GM20000 (cell line): ENCODE results near the gene RAB6B.
"Not testable (repeated sequence)": the region's sequence is repeated elsewhere in the genome, so short reads cannot be mapped to it uniquely, and the experiment has no call there.

ENCODE experiments used
- DNase-seq: peaks from one replicate; pipeline ENCODE4 v3.0.0; 2012; ENCODE audit warnings: low spot score
- CTCF ChIP-seq: IDR thresholded peaks from 2 replicates; pipeline ENCODE4 v1.5.1; 2012; ENCODE audit warnings: mild to moderate bottlenecking, control low read depth; ENCODE audit errors: extremely low read depth, missing control alignments

Gene RAB6B

DNA sequence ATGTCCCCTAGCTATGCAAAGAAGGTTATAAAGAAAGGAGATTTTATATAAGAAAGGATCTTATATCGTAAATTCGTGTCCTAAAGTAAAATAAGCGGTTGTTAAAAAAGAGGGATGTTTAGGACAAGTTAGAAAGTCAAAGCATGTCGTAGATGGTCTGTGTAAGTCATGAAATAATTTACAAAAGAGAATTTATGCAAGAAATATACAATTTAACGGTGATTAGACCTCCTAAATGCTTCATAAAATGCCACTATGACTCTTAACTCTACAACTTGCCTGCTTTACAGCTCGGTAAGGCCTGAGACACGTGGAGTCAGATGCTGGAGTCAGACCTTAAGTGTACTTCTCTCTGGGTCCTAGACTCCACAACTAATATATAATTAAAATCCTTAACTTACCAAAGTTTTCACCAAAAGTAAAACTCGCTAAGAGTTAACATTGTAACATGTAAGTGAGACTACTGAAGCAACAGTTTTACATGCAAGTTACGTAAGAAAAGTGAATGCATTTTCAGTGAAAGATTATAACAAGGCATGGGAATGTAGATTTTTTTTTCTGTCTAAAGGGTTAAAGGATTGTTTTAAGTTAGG, 103.4 kb downstream of the RAB6B start:
- no peak for TF ChIP-seq CTCF

DNA sequence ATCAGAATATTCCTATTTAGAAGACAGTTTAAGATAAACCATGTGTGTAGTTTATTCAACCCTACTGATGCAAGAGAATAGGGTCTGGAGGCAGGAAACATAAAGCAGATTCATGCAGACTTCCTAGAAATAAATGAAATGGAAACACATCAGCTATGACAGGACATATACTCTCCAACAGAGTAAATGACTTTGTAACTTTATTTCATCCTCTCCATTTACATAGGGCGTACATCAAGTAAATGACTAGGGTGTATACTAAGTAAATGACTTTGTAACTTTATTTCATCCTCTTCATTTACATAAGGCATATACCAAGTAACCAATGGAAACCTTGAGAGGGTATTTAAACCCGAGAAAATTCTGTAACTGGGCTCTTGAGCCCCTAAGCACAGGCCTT, 107.7 kb downstream of the RAB6B start:
- no peak for TF ChIP-seq CTCF
- DNase-seq, result no peak

More for the DNA sequence above, 103.4 kb downstream of the RAB6B start:
- DNase-seq, result no peak

DNA sequence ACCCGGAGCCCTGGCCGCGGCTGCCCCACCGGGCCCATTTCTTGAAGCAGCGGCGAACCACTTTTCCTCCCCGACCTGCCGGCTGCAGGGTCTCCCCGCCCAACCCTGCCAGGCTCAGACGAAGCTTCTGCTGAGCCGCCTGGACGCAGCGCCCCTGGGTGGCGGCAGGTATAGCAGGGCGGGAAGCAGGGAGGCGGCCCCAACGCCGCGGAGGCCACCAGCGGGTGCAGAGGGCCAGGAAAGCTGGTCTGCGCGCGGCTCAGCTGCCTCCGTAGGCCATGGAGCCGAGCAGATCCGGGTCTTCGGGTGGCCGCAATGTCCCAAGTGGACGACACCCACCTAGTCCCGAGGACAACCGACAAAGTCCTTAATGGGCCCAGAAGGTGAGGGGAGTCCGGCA, 111.9 kb downstream of the RAB6B start:
- DNase-seq, result no peak
- TF ChIP-seq CTCF, result no peak

DNA sequence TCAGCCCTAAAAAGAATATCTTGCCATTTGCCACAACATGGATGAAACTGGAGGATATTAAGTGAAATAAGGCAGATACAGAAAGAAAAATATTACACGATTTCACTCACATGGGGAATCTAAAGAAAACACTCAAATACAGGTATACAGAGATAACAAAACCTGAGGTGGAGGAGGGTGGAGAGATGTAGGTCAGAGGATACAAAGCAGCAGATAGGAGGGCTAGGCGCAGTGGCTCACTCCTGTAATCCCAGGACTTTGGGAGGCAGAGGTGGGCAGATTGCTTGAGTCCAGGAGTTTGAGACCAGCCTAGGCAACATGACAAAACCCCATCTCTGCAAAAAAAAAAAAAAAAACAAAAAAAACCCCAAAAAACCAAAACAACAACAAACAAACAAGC, 113.2 kb downstream of the RAB6B start:
- DNase-seq, result no peak
- TF ChIP-seq CTCF, result no peak

DNA sequence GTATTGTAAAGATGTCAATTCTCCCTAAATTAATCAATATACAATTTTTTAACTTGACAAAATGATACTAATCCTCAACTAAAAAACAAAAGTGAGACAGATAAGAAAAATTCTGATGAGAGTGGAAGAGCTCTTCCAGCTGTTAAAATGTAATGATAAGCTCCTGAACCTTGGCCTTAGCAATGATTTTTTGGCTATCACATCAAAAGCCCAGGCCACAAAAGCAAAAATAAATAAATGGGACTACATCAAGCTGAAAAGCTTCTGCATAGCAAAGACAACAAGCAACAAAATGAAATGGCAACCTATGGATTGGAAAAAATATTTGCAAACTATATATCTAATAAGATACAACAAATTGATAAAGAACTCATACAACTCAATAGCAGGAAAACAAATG, 114.1 kb downstream of the RAB6B start:
- TF ChIP-seq CTCF, result no peak
- no peak for DNase-seq

DNA sequence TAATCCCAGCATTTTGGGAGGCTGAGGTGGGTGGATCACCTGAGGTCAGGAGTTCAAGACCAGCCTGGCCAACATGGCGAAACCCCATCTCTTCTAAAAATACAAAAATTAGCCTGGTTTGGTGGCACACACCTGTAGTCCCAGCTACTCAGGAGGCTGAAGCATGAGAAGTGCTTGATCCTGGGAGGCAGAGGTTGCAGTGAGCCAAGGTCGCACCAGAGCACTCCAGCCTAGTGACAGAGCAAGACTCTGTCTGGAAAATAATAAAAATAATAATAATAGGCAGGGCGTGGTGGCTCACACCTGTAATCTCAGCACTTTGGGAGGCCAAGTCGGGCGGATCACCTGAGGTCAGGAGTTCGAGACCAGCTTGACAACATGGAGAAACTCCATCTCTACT, 114.9 kb downstream of the RAB6B start:
- DNase-seq, result not testable (repeated sequence)

GRCh38 chr3:133779626-133780203, 116.0 kb downstream of the RAB6B start:
- TF ChIP-seq CTCF, result no peak
- no peak for DNase-seq
